ENCODE measurements around the gene KRTAP3-2.

DNA sequence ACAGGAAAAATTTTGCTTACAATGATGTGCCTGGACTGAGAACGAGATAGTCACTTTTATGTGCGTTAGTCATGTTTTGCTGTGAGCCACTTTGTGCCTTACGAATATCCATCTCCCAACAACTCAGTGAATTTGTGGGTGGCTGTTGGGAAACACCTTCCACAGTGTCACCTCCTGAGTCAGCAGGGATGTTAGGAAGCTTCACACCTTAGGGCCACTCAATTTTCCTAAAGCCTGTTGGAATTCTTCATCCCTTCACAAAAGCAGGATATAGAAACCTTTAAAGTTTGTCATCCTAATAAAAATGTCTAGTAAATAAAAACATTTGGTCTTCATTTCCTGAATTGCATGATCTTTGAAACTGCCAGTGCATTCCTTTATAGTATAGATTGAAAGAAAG lies 13.5 kb upstream of the KRTAP3-2 start:
- TF ChIP-seq, protein P1, sequence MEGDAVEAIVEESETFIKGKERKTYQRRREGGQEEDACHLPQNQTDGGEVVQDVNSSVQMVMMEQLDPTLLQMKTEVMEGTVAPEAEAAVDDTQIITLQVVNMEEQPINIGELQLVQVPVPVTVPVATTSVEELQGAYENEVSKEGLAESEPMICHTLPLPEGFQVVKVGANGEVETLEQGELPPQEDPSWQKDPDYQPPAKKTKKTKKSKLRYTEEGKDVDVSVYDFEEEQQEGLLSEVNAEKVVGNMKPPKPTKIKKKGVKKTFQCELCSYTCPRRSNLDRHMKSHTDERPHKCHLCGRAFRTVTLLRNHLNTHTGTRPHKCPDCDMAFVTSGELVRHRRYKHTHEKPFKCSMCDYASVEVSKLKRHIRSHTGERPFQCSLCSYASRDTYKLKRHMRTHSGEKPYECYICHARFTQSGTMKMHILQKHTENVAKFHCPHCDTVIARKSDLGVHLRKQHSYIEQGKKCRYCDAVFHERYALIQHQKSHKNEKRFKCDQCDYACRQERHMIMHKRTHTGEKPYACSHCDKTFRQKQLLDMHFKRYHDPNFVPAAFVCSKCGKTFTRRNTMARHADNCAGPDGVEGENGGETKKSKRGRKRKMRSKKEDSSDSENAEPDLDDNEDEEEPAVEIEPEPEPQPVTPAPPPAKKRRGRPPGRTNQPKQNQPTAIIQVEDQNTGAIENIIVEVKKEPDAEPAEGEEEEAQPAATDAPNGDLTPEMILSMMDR (IDR thresholded peaks at IDR 0.05) = no peak
- TF ChIP-seq POLR2A (IDR thresholded peaks at IDR 0.05) (no peak), EP300 (IDR thresholded peaks at IDR 0.05) (no peak)
